ENCODE measurements around the gene EME1.

The EME1 gene

GRCh38 chr17:50364061-50364458 lies 9.0 kb upstream of the EME1 start:
- DNase-seq = no peak

- no peak for DNase-seq
Measured at GRCh38 chr17:50364715-50365114, 8.3 kb upstream of the EME1 start.

GRCh38 chr17:50365165-50365564 lies 7.9 kb upstream of the EME1 start:
- no peak for DNase-seq

GRCh38 chr17:50365649-50366393 lies 7.2 kb upstream of the EME1 start:
- DNase-seq = no peak

- no peak for DNase-seq
Measured at GRCh38 chr17:50367401-50367800, 5.6 kb upstream of the EME1 start.

GRCh38 chr17:50370052-50370451 lies 3.0 kb upstream of the EME1 start:
- DNase-seq = no peak

- DNase-seq = no peak
Measured at GRCh38 chr17:50371526-50371925, 1.5 kb upstream of the EME1 start.

GRCh38 chr17:50372222-50372757 lies 739 bp upstream of the EME1 start:
- DNase-seq = no peak

GRCh38 chr17:50373705-50374104 lies 676 bp downstream of the EME1 start:
- DNase-seq = no peak

GRCh38 chr17:50375858-50376538 lies 3.0 kb downstream of the EME1 start:
- DNase-seq = no peak

- DNase-seq = no peak
Measured at GRCh38 chr17:50379351-50380132, 6.5 kb downstream of the EME1 start.

GRCh38 chr17:50380369-50381259 lies 7.6 kb downstream of the EME1 start:
- no peak for DNase-seq

GRCh38 chr17:50381260-50381815 lies 8.3 kb downstream of the EME1 start:
- no peak for DNase-seq

GRCh38 chr17:50381920-50382319 lies 8.9 kb downstream of the EME1 start:
- no peak for DNase-seq

GRCh38 chr17:50382931-50383330 lies 9.9 kb downstream of the EME1 start:
- no peak for DNase-seq

GRCh38 chr17:50386510-50386909 lies 13.5 kb downstream of the EME1 start:
- DNase-seq = no peak

GRCh38 chr17:50388728-50389127 lies 15.7 kb downstream of the EME1 start:
- DNase-seq = no peak

GRCh38 chr17:50389534-50389933 lies 16.5 kb downstream of the EME1 start:
- DNase-seq = no peak

- no peak for DNase-seq
Measured at GRCh38 chr17:50392621-50393020, 19.6 kb downstream of the EME1 start.

GRCh38 chr17:50393700-50394099 lies 20.7 kb downstream of the EME1 start:
- DNase-seq = no peak

GRCh38 chr17:50394711-50395110 lies 21.7 kb downstream of the EME1 start:
- no peak for DNase-seq
